AG04450 (cell line): ENCODE measurements around the gene C2orf74. TPM values are rescaled to one million over a fixed set of nuclear protein-coding genes. Genes with fewer than 3 reads are reported as not detected.
"Not testable (repeated sequence)": the region's sequence is repeated elsewhere in the genome, so short reads cannot be mapped to it uniquely, and the experiment has no call there.

Experiments used
- CTCF ChIA-PET: fragments of 300-600, 350-600 bp; formaldehyde crosslinking; extraction: SDS; loops from one replicate; lab custom pipeline; 2022; ENCODE audit warnings: antibody characterized with exemption, inconsistent platforms; lab: Charles Lee
- POLR2A ChIA-PET: fragments of 350-600 bp; formaldehyde crosslinking; extraction: SDS; loops from one replicate; lab custom pipeline; 2021; ENCODE audit warnings: antibody characterized with exemption, inconsistent platforms; lab: Yijun Ruan, JAX
- DNase-seq: peaks from one replicate; pipeline ENCODE4 v3.0.0-alpha.2; 2011; ENCODE audit warnings: low read depth, low spot score
- H3K27ac ChIP-seq: one replicate; pipeline ENCODE4 v1.5.1; 2012; ENCODE audit warnings: low read depth, low read length, control low read depth
- H3K27me3 ChIP-seq: one replicate; pipeline ENCODE4 v1.6.0; 2012; ENCODE audit warnings: low read length; ENCODE audit not compliant: control insufficient read depth, insufficient read depth
- H3K4me3 ChIP-seq: 2 replicates; pipeline ENCODE4 v1.5.1; 2011; ENCODE audit warnings: mild to moderate bottlenecking, low read depth, low read length, control low read depth
- H3K9me3 ChIP-seq: 2 replicates; pipeline ENCODE4 v1.5.1; 2012; ENCODE audit warnings: low read length; ENCODE audit not compliant: control insufficient read depth, insufficient read depth
- polyA plus RNA-seq: library from polyadenylated mRNA; depleted of rRNA; stranded (reverse); fragments of >200 nt; gene quantifications from 2 replicates; pipeline ENCODE4 v1.2.3, GENCODE V29; 2011
- TF ChIP-seq, protein P1 (sequence below): IDR thresholded peaks from 2 replicates; pipeline ENCODE4 v1.5.1; 2011; ENCODE audit warnings: low read depth, low read length, control low read depth, inconsistent platforms

The C2orf74 gene
- polyA plus RNA-seq, 1 experiment, result 21.7 TPM

DNA sequence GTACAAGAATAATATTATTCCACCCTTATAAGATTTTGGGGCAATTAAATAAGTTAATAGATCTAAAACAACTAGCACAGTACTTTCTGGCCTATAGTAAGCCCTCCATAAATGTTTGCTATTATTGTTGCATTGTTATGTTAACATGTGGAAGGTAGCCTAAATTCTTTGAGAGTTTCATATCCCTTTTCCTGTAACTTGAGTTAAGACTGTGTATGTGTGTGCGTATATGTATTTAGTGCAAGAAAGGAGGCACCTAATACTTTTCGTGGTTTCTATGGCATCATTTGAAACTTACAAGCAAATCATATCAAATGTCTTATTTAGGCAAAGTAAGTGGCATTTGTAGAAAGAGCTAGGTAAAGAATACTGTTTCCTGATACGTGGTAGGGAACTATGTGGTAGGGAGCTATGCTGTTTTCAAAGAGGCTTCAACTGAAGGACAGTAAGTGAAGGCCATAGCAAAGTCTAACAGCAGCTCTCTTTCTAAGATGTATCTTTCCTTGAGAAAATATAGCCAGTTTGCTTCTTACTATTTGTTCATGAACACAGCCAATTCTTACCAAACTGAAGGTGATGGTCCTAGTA lies 36.8 kb upstream of the C2orf74 start:
- Histone ChIP-seq H3K27ac (no peak overlapping the region), H3K4me3 (no peak overlapping the region), H3K27me3 (no peaks in the 10 kb centered on the region), H3K9me3 (no peaks in the 10 kb centered on the region; the same call in 1 of the 2 replicates)
- ChIA-PET POLR2A (interaction anchor here (0.7 kb wide), 1 partner anchor 757 kb away, joined by 3 read pairs; no protein-coding TSS in a partner anchor), CTCF (no interaction called here)
- TF ChIP-seq, protein P1, sequence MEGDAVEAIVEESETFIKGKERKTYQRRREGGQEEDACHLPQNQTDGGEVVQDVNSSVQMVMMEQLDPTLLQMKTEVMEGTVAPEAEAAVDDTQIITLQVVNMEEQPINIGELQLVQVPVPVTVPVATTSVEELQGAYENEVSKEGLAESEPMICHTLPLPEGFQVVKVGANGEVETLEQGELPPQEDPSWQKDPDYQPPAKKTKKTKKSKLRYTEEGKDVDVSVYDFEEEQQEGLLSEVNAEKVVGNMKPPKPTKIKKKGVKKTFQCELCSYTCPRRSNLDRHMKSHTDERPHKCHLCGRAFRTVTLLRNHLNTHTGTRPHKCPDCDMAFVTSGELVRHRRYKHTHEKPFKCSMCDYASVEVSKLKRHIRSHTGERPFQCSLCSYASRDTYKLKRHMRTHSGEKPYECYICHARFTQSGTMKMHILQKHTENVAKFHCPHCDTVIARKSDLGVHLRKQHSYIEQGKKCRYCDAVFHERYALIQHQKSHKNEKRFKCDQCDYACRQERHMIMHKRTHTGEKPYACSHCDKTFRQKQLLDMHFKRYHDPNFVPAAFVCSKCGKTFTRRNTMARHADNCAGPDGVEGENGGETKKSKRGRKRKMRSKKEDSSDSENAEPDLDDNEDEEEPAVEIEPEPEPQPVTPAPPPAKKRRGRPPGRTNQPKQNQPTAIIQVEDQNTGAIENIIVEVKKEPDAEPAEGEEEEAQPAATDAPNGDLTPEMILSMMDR, result no peak
- no peak for DNase-seq

DNA sequence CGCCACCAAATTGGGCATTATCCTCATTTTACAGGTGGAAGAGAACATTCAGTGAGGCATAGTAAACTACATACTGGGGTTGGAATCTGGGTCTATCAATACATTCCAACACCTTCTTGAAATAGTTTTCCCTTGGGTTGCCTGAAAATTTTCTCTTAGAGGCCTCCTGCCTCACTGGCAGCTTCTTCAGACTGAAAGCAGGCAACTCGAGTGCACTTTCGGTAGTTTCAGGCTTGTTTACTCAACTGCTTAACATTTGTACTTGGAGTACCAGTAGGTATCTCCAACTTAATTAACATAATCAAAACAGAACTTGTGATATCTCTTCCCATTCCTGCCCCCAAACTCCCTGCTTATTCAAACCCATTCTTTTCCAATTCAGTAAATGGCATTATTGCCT lies 36.2 kb upstream of the C2orf74 start:
- TF ChIP-seq, protein P1, result no peak
- H3K9me3 ChIP-seq, result no peaks in the 10 kb centered on the region; the same call in 1 of the 2 replicates
- DNase-seq, result no peak
- no peaks in the 10 kb centered on the region for H3K27me3 ChIP-seq
- H3K4me3 ChIP-seq, result no peak overlapping the region
- POLR2A ChIA-PET, result no interaction called here
- H3K27ac ChIP-seq, result peak overlapping the region; percentile 11
- CTCF ChIA-PET, result no interaction called here

DNA sequence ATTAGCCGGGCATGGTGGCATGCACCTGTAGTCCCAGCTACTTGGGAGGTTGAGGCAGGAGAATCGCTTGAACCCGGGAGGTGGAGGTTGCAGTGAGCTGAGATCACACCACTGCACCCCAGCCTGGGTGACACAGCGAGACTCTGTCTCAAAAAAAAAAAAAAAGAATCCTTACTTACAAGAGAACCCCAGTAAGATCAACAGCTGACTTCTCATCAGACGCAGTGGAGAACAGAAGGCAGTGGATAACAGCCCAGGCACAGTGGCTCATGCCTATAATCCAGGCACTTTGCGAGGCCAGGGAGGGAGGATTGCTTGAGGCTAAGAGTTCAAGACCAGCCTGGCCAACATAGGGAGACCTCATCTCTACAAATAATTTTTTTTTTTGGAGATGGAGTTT lies 33.9 kb upstream of the C2orf74 start:
- POLR2A ChIA-PET, CTCF ChIA-PET, H3K27ac ChIP-seq: not testable (repeated sequence)

DNA sequence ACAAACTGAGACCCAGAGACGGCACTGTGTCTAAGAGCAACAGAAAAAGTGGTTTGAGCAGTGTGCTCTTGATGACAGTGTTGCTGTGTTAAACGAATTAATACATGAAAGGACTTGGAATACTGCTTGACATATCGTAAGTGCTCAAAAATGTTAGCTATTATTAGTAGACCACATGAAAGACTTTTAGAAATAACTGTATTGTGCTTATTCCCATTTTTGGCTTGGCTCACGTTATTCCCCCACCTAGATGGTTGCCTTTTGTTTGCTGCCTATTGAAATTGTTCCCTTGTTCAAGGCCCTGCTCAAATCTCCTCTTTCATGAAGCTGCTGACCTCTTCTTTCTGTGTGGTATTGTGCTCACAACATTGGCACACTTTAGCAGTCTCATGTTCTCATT lies 27.8 kb upstream of the C2orf74 start:
- POLR2A ChIA-PET, result no interaction called here
- DNase-seq, result no peak

More for the DNA sequence above, 33.9 kb upstream of the C2orf74 start:
- DNase-seq, H3K4me3 ChIP-seq, H3K27me3 ChIP-seq, H3K9me3 ChIP-seq: not testable (repeated sequence)

DNA sequence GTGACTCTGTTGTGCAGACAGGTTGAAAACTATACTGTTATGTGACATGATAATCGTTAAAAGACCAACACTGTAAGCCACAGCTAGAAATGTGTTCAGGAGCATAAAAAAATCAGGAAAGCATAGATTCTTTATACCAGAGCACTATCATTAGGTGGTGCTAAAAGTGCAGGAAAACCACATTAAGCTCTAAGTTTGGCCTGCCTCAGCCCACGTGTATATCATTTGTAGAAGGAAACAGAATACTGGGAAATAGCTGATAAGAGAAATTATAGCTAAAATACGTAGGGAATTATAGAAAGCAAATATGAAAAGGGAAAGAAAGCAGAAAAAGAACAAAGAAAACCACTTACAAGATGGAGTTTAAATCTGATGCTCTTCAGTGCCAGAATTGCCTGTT lies 26.5 kb upstream of the C2orf74 start:
- no peak overlapping the region for H3K27ac ChIP-seq
- ChIA-PET POLR2A (no interaction called here), CTCF (interaction anchor here (0.6 to 1.7 kb wide), 10 partner anchors 16 to 770 kb away, joined by 3 to 15 read pairs (median 4); partner anchors contain the start of gene COMMD1)
- DNase-seq, result no peak
- no peak overlapping the region for H3K4me3 ChIP-seq
- H3K9me3 ChIP-seq, result no peaks in the 10 kb centered on the region
- TF ChIP-seq, protein P1, result peak; percentile 48
- no peaks in the 10 kb centered on the region for H3K27me3 ChIP-seq

More for the DNA sequence above, 27.8 kb upstream of the C2orf74 start:
- no peaks in the 10 kb centered on the region for H3K9me3 ChIP-seq
- H3K4me3 ChIP-seq, result no peak overlapping the region
- TF ChIP-seq, protein P1, result no peak
- no peak overlapping the region for H3K27ac ChIP-seq
- CTCF ChIA-PET, result no interaction called here
- no peaks in the 10 kb centered on the region for H3K27me3 ChIP-seq
